BJ (cell line): Measurements from ENCODE around the gene EXTL1. TPM values are rescaled to one million over a fixed set of nuclear protein-coding genes. Genes with fewer than 3 reads are reported as not detected.

ENCODE experiments used
- CTCF ChIA-PET: fragments of 350-600 bp; formaldehyde crosslinking; extraction: SDS; loops from one replicate; lab custom pipeline; 2021; ENCODE audit warnings: antibody characterized with exemption, inconsistent platforms; lab: Yijun Ruan, JAX
- POLR2A ChIA-PET: fragments of 300-600 bp; sonication (Branson Sonifier 250); formaldehyde crosslinking; extraction: SDS; loops from one replicate; lab custom pipeline; 2021; ENCODE audit warnings: antibody characterized with exemption; lab: Charles Lee
- DNase-seq: peaks from one replicate; pipeline ENCODE4 v3.0.0-alpha.2; 2011; ENCODE audit warnings: low read depth
- H3K27me3 ChIP-seq: 2 replicates; pipeline ENCODE4 v1.6.0; 2011; ENCODE audit warnings: low read length; ENCODE audit not compliant: control insufficient read depth, insufficient read depth
- H3K36me3 ChIP-seq: 2 replicates; pipeline ENCODE4 v1.5.1; 2011; ENCODE audit warnings: low read length; ENCODE audit not compliant: control insufficient read depth, insufficient read depth
- H3K4me3 ChIP-seq: 2 replicates; pipeline ENCODE4 v1.5.1; 2011; ENCODE audit warnings: low read depth, mild to moderate bottlenecking, control low read depth, low read length
- polyA plus RNA-seq: library from polyadenylated mRNA; depleted of rRNA; stranded (reverse); fragments of >200 nt; gene quantifications from 2 replicates; pipeline ENCODE4 v1.2.3, GENCODE V29; 2011
- TF ChIP-seq, protein P1 (sequence below): IDR thresholded peaks from 2 replicates; pipeline ENCODE4 v1.5.1; 2011; ENCODE audit warnings: low read depth, mild to moderate bottlenecking, control low read depth, inconsistent platforms, low read length, moderate library complexity; ENCODE audit not compliant: insufficient read depth

The EXTL1 gene
- polyA plus RNA-seq, 1 experiment = 5.0 TPM

DNA sequence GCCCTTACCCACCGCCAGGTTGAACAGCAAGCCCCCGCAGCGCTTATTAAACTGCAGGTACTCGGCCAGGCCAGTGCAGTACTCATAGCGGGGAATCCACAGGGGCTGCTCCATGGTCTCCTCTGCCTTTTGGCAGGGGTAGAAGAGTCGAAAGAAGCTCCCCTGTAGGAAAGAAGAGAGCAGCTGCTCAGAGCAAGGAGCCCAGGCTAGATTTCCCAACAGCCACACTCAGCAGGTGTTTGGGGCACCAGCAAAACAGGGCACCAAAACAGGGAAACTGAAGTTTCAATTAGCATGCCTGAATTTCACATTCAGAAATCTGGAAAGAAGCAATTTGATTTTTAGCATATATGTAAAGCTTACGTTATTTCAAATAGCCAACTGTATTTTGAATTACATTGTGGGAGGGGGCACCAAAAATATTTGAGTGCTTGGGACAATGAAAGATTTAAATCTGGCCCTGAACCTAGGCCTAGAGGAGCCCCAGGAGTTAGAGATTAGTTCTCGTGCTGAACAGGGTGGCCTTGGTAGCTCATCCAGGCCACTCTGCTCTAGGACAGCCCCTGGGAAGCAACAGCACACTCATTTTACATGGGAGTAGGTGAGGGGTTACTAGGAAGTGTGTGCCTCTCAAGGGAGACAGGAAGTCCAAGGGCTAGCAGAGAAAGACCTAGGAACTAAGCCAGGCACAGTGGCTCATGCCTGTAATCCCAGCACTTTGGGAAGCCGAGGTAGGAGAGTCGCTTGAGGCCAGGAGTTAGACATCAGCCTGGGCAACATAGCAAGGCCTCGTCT is 31.9 kb upstream of the EXTL1 start:
- Histone ChIP-seq H3K36me3 (peaks cover 1% of the 10 kb centered on the region; the same call in 1 of the 2 replicates), H3K27me3 (no peaks in the 10 kb centered on the region), H3K4me3 (no peak overlapping the region)
- CTCF ChIA-PET = interaction anchor here (1.4 to 4.2 kb wide), 4 partner anchors 8 to 94 kb away, joined by 3 to 18 read pairs (median 9); partner anchors contain the start of gene PAFAH2
- TF ChIP-seq, protein P1, sequence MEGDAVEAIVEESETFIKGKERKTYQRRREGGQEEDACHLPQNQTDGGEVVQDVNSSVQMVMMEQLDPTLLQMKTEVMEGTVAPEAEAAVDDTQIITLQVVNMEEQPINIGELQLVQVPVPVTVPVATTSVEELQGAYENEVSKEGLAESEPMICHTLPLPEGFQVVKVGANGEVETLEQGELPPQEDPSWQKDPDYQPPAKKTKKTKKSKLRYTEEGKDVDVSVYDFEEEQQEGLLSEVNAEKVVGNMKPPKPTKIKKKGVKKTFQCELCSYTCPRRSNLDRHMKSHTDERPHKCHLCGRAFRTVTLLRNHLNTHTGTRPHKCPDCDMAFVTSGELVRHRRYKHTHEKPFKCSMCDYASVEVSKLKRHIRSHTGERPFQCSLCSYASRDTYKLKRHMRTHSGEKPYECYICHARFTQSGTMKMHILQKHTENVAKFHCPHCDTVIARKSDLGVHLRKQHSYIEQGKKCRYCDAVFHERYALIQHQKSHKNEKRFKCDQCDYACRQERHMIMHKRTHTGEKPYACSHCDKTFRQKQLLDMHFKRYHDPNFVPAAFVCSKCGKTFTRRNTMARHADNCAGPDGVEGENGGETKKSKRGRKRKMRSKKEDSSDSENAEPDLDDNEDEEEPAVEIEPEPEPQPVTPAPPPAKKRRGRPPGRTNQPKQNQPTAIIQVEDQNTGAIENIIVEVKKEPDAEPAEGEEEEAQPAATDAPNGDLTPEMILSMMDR = no peak
- POLR2A ChIA-PET = no interaction called here
- no peak for DNase-seq

- ChIA-PET POLR2A (no interaction called here), CTCF (interaction anchor here (1.1 to 4.2 kb wide), 4 partner anchors 9 to 95 kb away, joined by 3 to 18 read pairs (median 5); no protein-coding TSS in a partner anchor)
- TF ChIP-seq, protein P1 = no peak
Measured at GRCh38 chr1:25990251-25990650, 31.3 kb upstream of the EXTL1 start.

DNA sequence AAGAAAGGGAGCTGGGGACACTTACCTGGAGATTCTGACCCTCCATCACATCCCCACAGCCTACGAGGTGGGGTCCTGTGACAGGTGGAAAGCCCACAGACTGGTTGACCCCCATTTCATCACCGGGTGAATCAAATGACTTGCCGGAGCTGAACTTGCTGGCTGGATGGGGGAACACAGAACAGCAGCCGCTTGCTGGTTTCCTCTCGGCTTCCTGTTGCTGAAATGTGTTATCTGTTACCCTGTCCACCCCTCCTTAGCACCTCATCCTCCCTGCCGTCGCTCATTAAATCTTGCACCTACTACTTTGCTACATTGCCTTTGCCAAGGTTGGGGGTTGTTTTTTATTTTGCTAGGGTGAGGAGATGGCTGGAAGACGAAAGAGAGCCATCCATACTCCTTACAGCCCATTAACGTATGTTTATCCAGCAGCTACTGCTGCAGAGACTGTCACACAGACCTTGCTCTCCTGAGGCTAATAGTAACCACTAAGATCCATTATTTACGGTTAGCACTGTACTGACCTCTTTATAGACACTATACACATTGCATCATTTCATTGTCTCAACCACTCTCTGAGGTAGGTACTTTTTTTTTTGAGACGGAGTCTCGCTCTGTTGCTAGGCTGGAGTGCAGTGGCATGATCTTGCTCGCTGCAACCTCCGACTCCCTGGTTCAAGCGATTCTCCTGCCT is 30.7 kb upstream of the EXTL1 start:
- CTCF ChIA-PET = interaction anchor here (1.1 to 4.2 kb wide), 4 partner anchors 10 to 95 kb away, joined by 3 to 18 read pairs (median 5); no protein-coding TSS in a partner anchor
- POLR2A ChIA-PET = no interaction called here
- DNase-seq = no peak
- no peaks in the 10 kb centered on the region for H3K27me3 ChIP-seq
- H3K4me3 ChIP-seq = no peak overlapping the region
- H3K36me3 ChIP-seq = peaks cover 1% of the 10 kb centered on the region; the same call in 1 of the 2 replicates
- TF ChIP-seq, protein P1 = no peak

More at GRCh38 chr1:25990251-25990650, 31.3 kb upstream of the EXTL1 start:
- Histone ChIP-seq H3K4me3 (no peak overlapping the region), H3K36me3 (peaks cover 1% of the 10 kb centered on the region; the same call in 1 of the 2 replicates), H3K27me3 (no peaks in the 10 kb centered on the region)
- no peak for DNase-seq

- 0 out of 2 replicates have a peak, but pooled peaks cover 1% of the 10 kb centered on the region for H3K36me3 ChIP-seq
- H3K4me3 ChIP-seq = no peak overlapping the region
- DNase-seq = no peak
- ChIA-PET POLR2A (no interaction called here), CTCF (interaction anchor here (4.2 kb wide), 1 partner anchor 96 kb away, joined by 18 read pairs; no protein-coding TSS in a partner anchor)
- TF ChIP-seq, protein P1 = no peak
- no peaks in the 10 kb centered on the region for H3K27me3 ChIP-seq
Measured at GRCh38 chr1:25991937-25992688, 29.5 kb upstream of the EXTL1 start.
